K562 treated with DMSO at 1 percent for 4 hours (cell line): Measurements from ENCODE around the gene NUP50. TPM values are rescaled to one million over a fixed set of nuclear protein-coding genes. Genes with fewer than 3 reads are reported as not detected.

Experiments used
- total RNA-seq: library from RNA; unstranded; fragments of 300-600 nt; gene quantifications from 2 replicates; pipeline ENCODE4 v1.2.3, GENCODE V29; 2022; ENCODE audit not compliant: insufficient read depth

The NUP50 gene
- total RNA-seq: 34.2 and 59.9 TPM in 2 replicates

DNA sequence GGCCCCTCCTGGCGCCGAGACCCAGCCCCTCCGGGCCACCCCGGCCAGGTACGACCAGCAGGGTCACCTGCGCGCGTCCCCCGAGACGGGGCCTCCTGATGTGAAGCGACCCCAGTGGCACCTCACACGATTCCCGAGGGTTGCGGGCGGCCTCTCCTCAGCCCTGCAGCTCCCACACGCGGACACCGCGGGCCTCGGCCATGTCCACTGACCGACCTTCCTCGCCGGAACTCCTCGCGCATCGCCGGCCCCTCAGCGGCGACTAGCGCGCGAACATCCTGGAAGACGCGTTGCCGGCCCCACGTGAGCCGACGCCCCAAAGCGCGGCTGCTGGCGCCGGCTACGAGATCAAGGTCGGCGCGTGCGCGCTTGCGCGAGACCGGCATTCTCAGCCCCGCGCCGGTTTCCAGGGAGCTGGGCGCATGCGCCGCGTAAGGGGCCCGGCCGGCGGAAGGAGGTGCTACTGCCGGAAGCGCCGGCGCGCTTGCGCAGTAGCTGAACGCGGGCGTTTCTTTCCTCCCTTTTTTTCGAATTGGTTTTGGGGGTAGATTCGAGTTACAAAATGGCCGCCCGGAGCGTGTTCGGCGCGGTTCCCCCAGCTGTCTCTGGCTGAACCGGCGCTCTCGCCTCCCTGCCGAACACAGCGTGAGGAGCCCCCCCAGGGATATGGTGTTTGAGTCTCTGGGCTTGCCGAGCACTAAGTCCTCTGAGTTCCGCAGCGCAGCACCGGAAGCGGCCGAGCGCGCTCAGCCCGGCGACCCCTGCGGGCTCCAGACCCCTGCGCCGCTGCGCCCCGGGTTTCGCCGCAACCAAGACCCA lies at the start of gene NUP50:
NUP50 (plus strand) TSS at position 475 of the 819 bp plus-strand sequence. CDS start 4,253 bp downstream, outside the sequence.

Other genes with a start within 250 kb of the NUP50 start
- gene PHF21B, start 153.9 kb upstream of the NUP50 start, total RNA-seq: not detected in 2 replicates
- gene KIAA0930, start 77.0 kb downstream of the NUP50 start, total RNA-seq: 3.7 and 6.5 TPM in 2 replicates
- not detected in 2 replicates for gene UPK3A, start 121.0 kb downstream of the NUP50 start, total RNA-seq
- gene FAM118A, start 146.0 kb downstream of the NUP50 start, total RNA-seq: 45.9 and 70.6 TPM in 2 replicates
- gene SMC1B, start 249.7 kb downstream of the NUP50 start, total RNA-seq: not detected in 2 replicates
- not detected in 2 replicates for gene RIBC2, start 249.8 kb downstream of the NUP50 start, total RNA-seq